Right cardiac atrium (tissue), 5 donors: Measurements from ENCODE around the gene EFNA5. TPM values are rescaled to one million over a fixed set of nuclear protein-coding genes. Genes with fewer than 3 reads are reported as not detected.
A peak's percentile ranks its signal among the peaks of the same experiment; 100 is the strongest.

Source experiments
- ATAC-seq, 2 donors: fragments of 200-7000 bp; cut with Tn5 transposase; one replicate each; pipeline versions ENCODE4 v1.8.0 to v1.9.1; 2020; ENCODE audit warnings: moderate library complexity in 2 of 2, mild to moderate bottlenecking in 1 of 2
- DNase-seq, 3 donors: peaks; one replicate each; pipeline ENCODE4 v3.0.0-alpha.2; 2020
- H3K27ac ChIP-seq: one replicate; pipeline ENCODE4 v1.5.1; 2013; ENCODE audit warnings: mild to moderate bottlenecking, low read length, control low read depth, moderate library complexity
- H3K27me3 ChIP-seq: one replicate; pipeline ENCODE4 v1.6.1; 2013; ENCODE audit not compliant: control insufficient read depth, insufficient read depth
- H3K4me1 ChIP-seq: one replicate; pipeline ENCODE4 v1.6.1; 2013; ENCODE audit warnings: low read length; ENCODE audit not compliant: control insufficient read depth, insufficient read depth
- H3K4me3 ChIP-seq: one replicate; pipeline ENCODE4 v1.5.1; 2013; ENCODE audit warnings: low read length, control low read depth
- H3K9me3 ChIP-seq: one replicate; pipeline ENCODE4 v1.6.1; 2013; ENCODE audit warnings: low read length; ENCODE audit not compliant: control insufficient read depth
- WGBS: extraction: QIAGEN DNeasy Blood & Tissue Kit; methylation state at CpG from one replicate; pipeline ENCODE4 v1.1.7; 2013; 5-methylcytosine and 5-hydroxymethylcytosine counted together
- intact Hi-C, 4 donors: fragments of 100-400 bp; cut with DNase I; formaldehyde crosslinking; loops; one replicate each; pipeline versions ENCODE4 v1.11.0 to v1.14.0; 2022 to 2023
- polyA plus RNA-seq: library from polyadenylated mRNA; stranded (reverse); fragments of 200-250 nt; gene quantifications from one replicate; pipeline ENCODE4 v1.2.3, GENCODE V29; 2013
- total RNA-seq, 4 donors: library from RNA; stranded (reverse); fragmentation: NEBNext Ultra II Directional; extraction: Animal tissue kit (Norgen Biotek cat#: 25700); gene quantifications; one replicate each; pipeline ENCODE4 v1.2.1, GENCODE V29; 2021
- donor health status: healthy with polysubstance abuse.
- donor health status: DM: no; HTN: yes; CAD: no.
- donor health status: DM: no; HTN: no; CAD: no.
- donor health status: DM: no; HTN: yes; CAD: no; lungs with severe emphysema.
- donor health status: DM: yes; HTN: yes; CAD: no.

EFNA5 gene
- total and polyA plus RNA-seq, 5 donors, result 4.5 to 26.4 (median 21.8) TPM

DNA sequence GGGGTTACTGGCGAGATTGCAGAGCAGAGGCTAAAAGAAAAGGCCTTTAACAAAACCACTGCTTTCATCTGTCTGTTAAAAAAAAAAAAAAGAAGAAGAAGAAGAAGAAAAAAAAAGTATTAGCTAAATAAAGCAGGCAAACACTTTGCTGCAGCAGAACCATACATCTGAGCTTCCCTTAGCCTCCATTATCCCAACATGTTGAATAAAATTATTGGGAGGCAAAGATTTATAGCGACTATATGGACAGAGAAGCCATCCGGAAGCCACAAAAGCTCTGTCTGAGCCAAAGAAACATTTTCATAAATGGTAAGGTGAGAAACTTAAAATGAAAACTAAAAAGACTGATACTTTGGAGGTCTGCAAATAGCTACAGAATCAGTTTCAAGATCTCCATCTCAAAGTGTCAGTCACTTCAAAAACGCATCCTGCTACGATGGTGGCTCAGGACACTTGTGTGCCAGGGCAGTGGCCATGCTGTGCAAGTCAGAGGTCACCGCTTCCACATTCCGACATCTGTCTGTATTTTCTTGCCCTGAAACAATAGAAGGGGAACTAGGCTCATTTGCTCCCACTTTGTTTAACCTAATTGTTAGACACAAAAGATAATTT is 9.6 kb downstream of the EFNA5 start:
- ATAC-seq, result no peak
- Histone ChIP-seq H3K27ac (no peak overlapping the region), H3K9me3 (no peaks in the 10 kb centered on the region), H3K27me3 (no peaks in the 10 kb centered on the region), H3K4me3 (no peak overlapping the region), H3K4me1 (no peaks in the 10 kb centered on the region)
- intact Hi-C loops, result loop anchor here in 2 of 4 donors (10.0 kb wide), 1 partner anchor 46 kb away; no protein-coding TSS in a partner anchor
- WGBS, result 82% methylated on average over 7 of the region's 7 CpGs
- DNase-seq, result no peak

DNA sequence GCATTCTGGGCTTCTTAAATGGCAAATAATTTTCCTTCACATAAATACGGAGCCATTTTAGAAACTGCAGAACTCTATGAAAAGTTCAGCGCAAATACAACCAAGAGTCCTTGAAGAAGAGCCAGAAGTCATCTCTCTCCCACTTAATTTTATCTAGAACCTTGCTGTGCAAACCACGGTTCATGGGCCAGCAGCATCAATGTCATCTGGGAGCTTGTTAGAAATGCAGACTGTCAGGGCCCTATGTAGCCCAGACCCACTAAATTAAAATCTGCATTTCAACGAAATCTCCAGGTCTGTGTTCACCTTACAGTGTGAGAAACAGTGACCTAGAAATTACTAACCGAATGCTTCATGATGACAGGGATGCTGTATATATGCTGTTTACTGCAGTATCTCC is 12.2 kb downstream of the EFNA5 start:
- peak in 1 of 3 donors; percentile 28 for DNase-seq
- H3K4me3 ChIP-seq, result no peak overlapping the region
- 71% methylated on average over 5 of the region's 5 CpGs for WGBS
- H3K27ac ChIP-seq, result no peak overlapping the region
- H3K4me1 ChIP-seq, result no peaks in the 10 kb centered on the region
- peak in 1 of 2 donors; percentile 31 for ATAC-seq
- H3K9me3 ChIP-seq, result no peaks in the 10 kb centered on the region
- intact Hi-C loops, result no loop called here
- H3K27me3 ChIP-seq, result no peaks in the 10 kb centered on the region

DNA sequence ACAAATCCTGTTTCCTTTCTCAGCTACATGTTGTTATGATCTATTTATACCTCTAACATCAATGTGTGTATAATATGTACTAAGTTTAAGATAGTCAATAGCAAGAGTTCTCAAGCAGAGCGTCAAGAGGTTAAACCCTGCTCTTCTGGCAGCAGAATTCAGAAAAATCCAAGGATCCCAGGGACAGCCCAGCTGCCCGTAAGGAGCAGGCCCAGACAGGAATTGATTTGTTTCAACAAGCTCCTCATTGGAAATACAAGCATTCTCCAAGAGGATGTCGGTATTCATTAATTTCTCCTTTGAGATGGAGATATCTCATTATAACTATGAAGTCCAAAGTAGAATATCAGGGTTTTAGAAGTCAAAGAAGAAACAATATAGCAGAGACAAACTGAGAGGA is 14.9 kb downstream of the EFNA5 start:
- Histone ChIP-seq H3K9me3 (no peaks in the 10 kb centered on the region), H3K4me1 (peaks cover 4% of the 10 kb centered on the region), H3K27me3 (no peaks in the 10 kb centered on the region), H3K4me3 (no peak overlapping the region), H3K27ac (no peak overlapping the region)
- DNase-seq (no peak), ATAC-seq (no peak)
- intact Hi-C loops, result no loop called here
- 59% methylated on average over 3 of the region's 3 CpGs for WGBS

DNA sequence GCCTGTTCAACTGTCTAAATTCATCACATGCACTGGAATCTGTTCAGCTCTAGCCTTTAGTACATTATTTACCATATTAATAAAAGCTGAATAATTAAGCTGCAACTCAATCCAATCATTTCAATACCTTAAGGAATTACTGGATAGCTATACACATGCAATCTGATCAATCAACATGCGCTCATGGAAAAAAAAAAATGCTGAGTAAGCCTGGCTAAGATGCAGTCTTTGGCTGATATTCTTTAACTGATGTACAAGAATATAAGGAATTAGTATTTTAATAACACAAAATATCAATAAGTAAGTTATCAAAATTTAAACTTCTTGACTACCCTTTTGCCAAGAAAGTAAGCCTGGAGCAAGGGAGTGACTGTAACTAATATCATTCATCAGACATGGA is 15.9 kb downstream of the EFNA5 start:
- H3K27me3 ChIP-seq, result no peaks in the 10 kb centered on the region
- DNase-seq (no peak), ATAC-seq (no peak)
- 99% methylated on average over 1 of the region's 1 CpG for WGBS
- H3K4me3 ChIP-seq, result no peak overlapping the region
- H3K9me3 ChIP-seq, result no peaks in the 10 kb centered on the region
- intact Hi-C loops, result no loop called here
- H3K4me1 ChIP-seq, result peaks cover 4% of the 10 kb centered on the region
- no peak overlapping the region for H3K27ac ChIP-seq

DNA sequence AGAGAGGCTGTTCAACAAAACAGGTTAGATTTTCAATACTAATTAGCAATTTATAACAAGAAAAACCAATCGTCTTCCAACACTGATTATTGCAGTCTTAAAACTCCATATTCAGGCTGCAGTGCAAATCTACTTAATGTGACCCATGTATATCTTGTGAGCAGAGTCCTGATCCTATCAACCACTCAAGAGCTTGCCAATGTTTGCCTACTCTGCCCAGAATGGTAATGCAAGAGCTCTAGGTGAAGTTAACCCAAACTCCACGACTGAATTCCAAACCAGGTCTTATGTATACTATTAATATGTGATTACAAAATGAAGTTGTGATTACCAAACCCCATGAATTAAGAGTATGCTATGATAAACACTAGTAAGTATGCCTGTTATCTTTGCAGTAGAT is 17.1 kb downstream of the EFNA5 start:
- Histone ChIP-seq H3K9me3 (no peaks in the 10 kb centered on the region), H3K4me3 (no peak overlapping the region), H3K27me3 (no peaks in the 10 kb centered on the region), H3K27ac (no peak overlapping the region), H3K4me1 (peaks cover 4% of the 10 kb centered on the region)
- ATAC-seq (no peak), DNase-seq (no peak)
- intact Hi-C loops, result no loop called here
- 68% methylated on average over 2 of the region's 2 CpGs for WGBS

DNA sequence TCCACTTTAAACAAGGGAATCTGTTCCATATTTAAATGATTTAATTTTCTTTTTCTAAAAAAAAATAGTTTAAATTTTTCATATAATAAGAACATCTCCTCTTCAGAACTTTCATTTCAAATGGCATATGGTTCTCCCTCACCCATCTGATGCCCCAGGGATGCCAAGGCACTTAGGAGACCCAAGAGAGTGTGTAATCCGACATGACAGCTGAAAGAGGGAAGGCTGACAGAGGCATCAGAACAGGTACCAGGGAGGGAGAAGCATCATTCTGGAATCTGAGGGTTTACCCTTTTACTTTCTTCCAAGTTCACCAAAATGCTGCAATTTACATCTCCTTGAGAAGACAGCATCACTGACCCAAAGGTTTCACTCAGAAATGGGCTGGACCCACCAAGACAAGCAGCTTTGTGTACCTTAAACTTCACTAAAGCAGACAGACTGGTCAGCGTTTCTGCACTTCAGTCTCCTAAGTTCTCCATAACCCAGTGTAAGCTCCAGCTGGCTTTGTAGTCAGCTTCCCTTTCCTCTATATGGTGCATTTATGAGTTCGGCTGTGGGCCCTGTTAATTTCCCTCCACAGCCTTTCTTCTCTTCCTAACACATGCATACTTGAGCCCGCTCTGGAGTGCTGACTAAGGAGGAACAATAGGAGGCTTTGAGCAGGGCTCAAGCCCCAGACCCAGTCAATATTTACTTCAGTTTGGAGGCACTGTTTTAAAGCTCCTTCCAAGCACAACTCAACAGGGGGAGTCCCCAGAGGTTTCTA is 17.7 kb downstream of the EFNA5 start:
- Histone ChIP-seq H3K4me3 (no peak overlapping the region), H3K4me1 (peaks cover 4% of the 10 kb centered on the region), H3K27me3 (no peaks in the 10 kb centered on the region), H3K9me3 (no peaks in the 10 kb centered on the region), H3K27ac (no peak overlapping the region)
- no peak for ATAC-seq
- no peak for DNase-seq
- intact Hi-C loops, result no loop called here
- WGBS, result 55% methylated on average over 4 of the region's 4 CpGs

DNA sequence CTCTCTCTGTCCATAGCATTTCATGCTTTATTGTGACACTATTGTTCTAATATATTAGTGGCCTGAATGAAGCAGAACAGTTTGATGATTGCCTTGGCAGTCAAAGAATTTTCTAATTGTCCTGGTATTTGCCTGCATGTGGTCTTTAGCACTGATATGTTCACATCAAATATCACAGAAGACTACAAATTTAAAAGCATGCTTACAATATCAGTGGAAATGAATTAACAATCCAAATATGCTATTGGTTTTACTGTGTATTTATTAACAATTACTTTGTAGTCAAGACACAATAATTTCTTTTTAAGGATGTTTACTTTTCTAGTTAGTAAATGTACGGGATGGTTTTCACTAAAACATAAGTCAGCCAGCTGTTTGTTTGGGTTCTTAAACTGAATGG is 18.3 kb downstream of the EFNA5 start:
- H3K27me3 ChIP-seq, result no peaks in the 10 kb centered on the region
- no peaks in the 10 kb centered on the region for H3K9me3 ChIP-seq
- no peak for DNase-seq
- H3K4me1 ChIP-seq, result peaks cover 4% of the 10 kb centered on the region
- H3K27ac ChIP-seq, result no peak overlapping the region
- H3K4me3 ChIP-seq, result no peak overlapping the region
- no peak for ATAC-seq
- 66% methylated on average over 1 of the region's 1 CpG for WGBS
- intact Hi-C loops, result no loop called here

DNA sequence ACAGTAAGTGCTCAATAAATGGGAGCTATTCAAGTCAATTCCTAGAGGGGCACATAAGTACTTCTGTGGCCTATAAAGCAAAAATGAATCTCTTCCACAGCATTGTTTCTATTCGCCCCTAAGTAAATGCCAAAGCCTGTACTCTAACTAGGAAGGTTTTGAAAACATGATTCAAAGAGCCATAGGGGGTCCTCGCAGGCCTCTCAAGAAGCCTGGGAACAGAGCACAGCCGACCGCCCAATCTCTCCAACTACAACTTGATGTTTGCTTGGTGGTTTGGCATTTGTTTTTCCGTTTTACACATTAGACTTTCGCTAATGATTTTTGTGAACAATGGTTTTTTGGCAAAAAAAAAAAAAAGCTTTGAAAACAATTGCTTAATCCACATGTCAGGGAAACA is 19.4 kb downstream of the EFNA5 start:
- Histone ChIP-seq H3K27me3 (no peaks in the 10 kb centered on the region), H3K27ac (no peak overlapping the region), H3K4me3 (no peak overlapping the region), H3K4me1 (peaks cover 4% of the 10 kb centered on the region), H3K9me3 (no peaks in the 10 kb centered on the region)
- ATAC-seq, result no peak
- intact Hi-C loops, result no loop called here
- WGBS, result 90% methylated on average over 6 of the region's 6 CpGs
- DNase-seq, result no peak

DNA sequence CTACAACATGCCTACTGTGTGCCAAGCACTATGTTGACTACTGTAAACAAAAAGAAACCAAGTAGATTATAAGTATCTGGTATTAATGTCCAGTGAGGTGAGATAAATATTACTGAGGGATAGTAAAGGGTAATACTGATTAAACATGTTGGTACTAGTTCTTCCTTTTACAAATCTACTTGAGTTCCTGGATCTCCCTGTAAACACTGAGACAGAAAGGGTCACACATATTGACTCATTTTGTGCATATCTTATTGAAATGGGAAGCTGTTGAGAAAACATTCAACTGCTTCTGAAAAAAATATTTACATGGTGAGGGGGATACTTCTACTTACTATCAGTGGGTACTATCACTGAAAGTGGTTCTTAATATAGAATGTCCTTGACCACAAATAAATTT is 24.3 kb downstream of the EFNA5 start:
- H3K27ac ChIP-seq, result no peak overlapping the region
- intact Hi-C loops, result no loop called here
- no peaks in the 10 kb centered on the region for H3K4me1 ChIP-seq
- H3K9me3 ChIP-seq, result no peaks in the 10 kb centered on the region
- H3K4me3 ChIP-seq, result no peak overlapping the region
- no peak for DNase-seq
- H3K27me3 ChIP-seq, result no peaks in the 10 kb centered on the region
- ATAC-seq, result no peak

DNA sequence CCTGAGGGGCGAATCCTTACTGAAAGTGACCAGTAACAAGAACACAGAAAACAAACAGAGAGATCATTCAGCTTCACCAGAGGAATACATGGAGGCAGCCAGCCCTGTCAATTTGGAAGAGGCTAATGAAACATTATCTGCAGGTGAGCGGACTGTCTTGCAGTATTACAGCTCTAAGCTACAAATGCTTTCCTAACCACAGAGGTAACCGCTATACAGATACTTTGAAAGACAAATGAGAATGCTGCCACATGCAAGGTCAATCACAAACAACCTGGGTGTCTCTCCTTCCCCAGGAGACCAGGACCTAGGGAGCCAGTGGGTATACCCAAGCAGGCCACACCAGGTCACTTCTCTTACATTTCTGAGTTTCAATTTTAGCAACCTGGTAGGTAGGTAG is 30.2 kb downstream of the EFNA5 start:
- ATAC-seq (no peak), DNase-seq (no peak)
- no peak overlapping the region for H3K4me3 ChIP-seq
- intact Hi-C loops, result no loop called here
- 85% methylated on average over 3 of the region's 3 CpGs for WGBS
- peaks cover 1% of the 10 kb centered on the region for H3K4me1 ChIP-seq
- no peak overlapping the region for H3K27ac ChIP-seq
- H3K27me3 ChIP-seq, result no peaks in the 10 kb centered on the region
- no peaks in the 10 kb centered on the region for H3K9me3 ChIP-seq

DNA sequence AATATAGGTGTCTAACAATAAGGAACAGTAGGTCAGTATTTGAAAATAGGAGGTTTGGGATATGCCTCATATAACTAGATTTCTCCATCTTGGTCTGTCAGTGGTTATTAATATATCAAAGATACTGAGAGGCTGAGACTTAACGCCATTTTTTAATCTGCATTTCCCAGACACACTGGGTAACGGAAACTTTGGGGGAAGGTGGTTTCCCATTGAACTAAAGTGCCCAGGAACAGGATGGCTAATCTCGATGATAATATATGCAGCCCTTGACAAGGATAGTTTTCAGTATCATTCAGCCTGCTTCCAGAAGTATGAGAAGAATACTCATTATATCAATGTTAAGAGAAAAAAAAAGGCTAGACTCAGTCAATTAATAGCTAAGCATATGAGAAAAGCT is 30.7 kb downstream of the EFNA5 start:
- intact Hi-C loops, result no loop called here
- 43% methylated on average over 3 of the region's 3 CpGs for WGBS
- Histone ChIP-seq H3K4me1 (peaks cover 1% of the 10 kb centered on the region), H3K27me3 (no peaks in the 10 kb centered on the region), H3K27ac (no peak overlapping the region), H3K4me3 (no peak overlapping the region), H3K9me3 (no peaks in the 10 kb centered on the region)
- DNase-seq (no peak), ATAC-seq (no peak)
